ENCODE measurements around the gene TLCD3B.

DNA sequence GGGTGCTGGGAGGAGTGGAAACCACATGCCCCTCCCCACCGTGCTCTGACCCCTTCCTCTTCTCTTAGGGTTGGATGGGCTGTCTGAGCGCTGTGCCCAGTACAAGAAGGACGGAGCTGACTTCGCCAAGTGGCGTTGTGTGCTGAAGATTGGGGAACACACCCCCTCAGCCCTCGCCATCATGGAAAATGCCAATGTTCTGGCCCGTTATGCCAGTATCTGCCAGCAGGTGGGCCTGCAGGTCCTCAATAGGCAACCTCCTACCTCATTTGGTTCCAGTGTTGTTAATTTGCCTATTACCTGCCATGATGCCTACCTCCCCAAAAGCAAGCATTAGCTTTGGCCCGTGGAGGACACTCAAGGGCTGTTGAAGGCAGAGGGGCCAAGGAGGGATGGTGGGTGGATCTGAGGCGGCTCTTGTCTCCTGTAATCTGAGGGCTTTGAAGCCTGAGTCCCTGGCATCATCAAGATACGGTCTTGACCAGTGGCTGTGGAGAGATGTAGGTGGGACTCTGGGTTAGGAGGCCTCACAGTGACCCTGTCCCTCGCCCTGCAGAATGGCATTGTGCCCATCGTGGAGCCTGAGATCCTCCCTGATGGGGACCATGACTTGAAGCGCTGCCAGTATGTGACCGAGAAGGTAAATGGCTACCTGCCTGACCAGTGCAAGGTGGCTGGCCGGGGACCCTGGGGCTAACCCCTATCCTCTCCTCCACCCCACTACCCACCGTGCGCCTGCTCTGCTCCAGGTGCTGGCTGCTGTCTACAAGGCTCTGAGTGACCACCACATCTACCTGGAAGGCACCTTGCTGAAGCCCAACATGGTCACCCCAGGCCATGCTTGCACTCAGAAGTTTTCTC lies 37.9 kb upstream of the TLCD3B start:
- TF ChIP-seq, protein P1, sequence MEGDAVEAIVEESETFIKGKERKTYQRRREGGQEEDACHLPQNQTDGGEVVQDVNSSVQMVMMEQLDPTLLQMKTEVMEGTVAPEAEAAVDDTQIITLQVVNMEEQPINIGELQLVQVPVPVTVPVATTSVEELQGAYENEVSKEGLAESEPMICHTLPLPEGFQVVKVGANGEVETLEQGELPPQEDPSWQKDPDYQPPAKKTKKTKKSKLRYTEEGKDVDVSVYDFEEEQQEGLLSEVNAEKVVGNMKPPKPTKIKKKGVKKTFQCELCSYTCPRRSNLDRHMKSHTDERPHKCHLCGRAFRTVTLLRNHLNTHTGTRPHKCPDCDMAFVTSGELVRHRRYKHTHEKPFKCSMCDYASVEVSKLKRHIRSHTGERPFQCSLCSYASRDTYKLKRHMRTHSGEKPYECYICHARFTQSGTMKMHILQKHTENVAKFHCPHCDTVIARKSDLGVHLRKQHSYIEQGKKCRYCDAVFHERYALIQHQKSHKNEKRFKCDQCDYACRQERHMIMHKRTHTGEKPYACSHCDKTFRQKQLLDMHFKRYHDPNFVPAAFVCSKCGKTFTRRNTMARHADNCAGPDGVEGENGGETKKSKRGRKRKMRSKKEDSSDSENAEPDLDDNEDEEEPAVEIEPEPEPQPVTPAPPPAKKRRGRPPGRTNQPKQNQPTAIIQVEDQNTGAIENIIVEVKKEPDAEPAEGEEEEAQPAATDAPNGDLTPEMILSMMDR (conservative IDR thresholded peaks at IDR 0.05; ENCODE audit: low read length), result peak; percentile 69
- TF ChIP-seq EZH2phosphoT487 (IDR thresholded peaks at IDR 0.05; ENCODE audit: borderline replicate concordance, low read depth, low read length), result no peak
